ENCODE data around the gene LENG1. TPM values are rescaled to one million over a fixed set of nuclear protein-coding genes. Genes with fewer than 3 reads are reported as not detected.
A peak's percentile ranks its signal among the peaks of the same experiment; 100 is the strongest.

Gene LENG1
- total and polyA plus RNA-seq, 9 of the 15 experiments (the other 6 are each of a cell fraction or from before 2014, with no cell fraction given) = 0.30 to 10.5 (median 4.7) TPM

DNA sequence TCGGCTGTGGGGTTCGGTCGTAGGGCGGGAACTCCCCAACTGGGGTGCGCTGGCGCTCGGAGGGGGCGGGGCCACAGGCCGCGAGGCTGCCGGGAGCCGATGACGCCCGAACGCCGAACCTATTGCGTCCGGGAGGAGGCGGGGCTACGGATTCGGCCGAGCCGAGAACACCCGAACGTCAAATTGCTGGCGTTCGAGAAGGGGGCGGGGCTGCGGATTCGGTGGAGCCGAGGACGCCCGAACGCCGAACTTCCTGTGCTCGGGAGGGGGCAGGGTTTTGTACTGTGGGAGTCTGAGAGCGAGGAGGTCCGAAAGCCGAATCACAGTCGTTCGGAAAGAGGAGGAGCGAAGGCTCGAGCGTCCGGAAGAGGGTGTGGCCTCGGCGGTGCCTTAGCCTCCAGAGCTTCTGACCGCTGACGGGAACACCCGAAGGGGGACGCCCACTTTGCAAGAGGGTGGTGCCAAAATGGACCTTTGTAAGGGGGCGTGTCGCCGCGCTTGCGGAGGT, 31.0 kb upstream of the LENG1 start (continued):
- TF ChIP-seq, protein P1, sequence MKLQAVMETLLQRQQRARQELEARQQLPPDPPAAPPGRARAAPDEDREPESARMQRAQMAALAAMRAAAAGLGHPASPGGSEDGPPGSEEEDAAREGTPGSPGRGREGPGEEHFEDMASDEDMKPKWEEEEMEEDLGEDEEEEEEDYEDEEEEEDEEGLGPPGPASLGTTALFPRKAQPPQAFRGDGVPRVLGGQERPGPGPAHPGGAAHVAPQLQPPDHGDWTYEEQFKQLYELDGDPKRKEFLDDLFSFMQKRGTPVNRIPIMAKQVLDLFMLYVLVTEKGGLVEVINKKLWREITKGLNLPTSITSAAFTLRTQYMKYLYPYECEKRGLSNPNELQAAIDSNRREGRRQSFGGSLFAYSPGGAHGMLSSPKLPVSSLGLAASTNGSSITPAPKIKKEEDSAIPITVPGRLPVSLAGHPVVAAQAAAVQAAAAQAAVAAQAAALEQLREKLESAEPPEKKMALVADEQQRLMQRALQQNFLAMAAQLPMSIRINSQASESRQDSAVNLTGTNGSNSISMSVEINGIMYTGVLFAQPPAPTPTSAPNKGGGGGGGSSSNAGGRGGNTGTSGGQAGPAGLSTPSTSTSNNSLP (IDR thresholded peaks at IDR 0.05; ENCODE audit: borderline replicate concordance, low read depth, low read length) = no peak
- TF ChIP-seq SOX6 (IDR thresholded peaks at IDR 0.05) (no peak), NRF1 (conservative IDR thresholded peaks at IDR 0.05 in 1 of 2, IDR thresholded peaks at IDR 0.05 in 1 of 2) (peak in 1 of 2 experiments; percentile 84), KLF13 (tag; IDR thresholded peaks at IDR 0.05; ENCODE audit: borderline replicate concordance, low read depth) (peak; percentile 98; the same call in 1 of the 2 replicates), PYGO2 (tag; IDR thresholded peaks at IDR 0.05) (no peak), LCOR (CRISPR knock-in tag; IDR thresholded peaks at IDR 0.05) (peak; percentile 24; the same call in 1 of the 2 replicates), OTX1 (CRISPR knock-in tag; IDR thresholded peaks at IDR 0.05) (no peak), GABPA (tag; conservative IDR thresholded peaks at IDR 0.05; ENCODE audit: low read depth) (peak; percentile 57), PTTG1 (tag; IDR thresholded peaks at IDR 0.05; ENCODE audit: low read depth) (no peak), ELF4 (CRISPR knock-in tag; IDR thresholded peaks at IDR 0.05) (no peak)
- TF ChIP-seq, protein P2, sequence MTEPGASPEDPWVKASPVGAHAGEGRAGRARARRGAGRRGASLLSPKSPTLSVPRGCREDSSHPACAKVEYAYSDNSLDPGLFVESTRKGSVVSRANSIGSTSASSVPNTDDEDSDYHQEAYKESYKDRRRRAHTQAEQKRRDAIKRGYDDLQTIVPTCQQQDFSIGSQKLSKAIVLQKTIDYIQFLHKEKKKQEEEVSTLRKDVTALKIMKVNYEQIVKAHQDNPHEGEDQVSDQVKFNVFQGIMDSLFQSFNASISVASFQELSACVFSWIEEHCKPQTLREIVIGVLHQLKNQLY (CRISPR knock-in tag; conservative IDR thresholded peaks at IDR 0.05) = no peak
- TF ChIP-seq, protein P3, sequence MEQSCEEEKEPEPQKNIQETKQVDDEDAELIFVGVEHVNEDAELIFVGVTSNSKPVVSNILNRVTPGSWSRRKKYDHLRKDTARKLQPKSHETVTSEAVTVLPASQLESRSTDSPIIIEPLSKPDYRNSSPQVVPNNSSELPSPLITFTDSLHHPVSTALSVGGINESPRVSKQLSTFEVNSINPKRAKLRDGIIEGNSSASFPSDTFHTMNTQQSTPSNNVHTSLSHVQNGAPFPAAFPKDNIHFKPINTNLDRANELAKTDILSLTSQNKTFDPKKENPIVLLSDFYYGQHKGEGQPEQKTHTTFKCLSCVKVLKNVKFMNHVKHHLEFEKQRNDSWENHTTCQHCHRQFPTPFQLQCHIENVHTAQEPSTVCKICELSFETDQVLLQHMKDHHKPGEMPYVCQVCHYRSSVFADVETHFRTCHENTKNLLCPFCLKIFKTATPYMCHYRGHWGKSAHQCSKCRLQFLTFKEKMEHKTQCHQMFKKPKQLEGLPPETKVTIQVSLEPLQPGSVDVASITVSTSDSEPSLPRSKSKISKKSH (CRISPR knock-in tag; IDR thresholded peaks at IDR 0.05) = no peak
- TF ChIP-seq, protein P4, sequence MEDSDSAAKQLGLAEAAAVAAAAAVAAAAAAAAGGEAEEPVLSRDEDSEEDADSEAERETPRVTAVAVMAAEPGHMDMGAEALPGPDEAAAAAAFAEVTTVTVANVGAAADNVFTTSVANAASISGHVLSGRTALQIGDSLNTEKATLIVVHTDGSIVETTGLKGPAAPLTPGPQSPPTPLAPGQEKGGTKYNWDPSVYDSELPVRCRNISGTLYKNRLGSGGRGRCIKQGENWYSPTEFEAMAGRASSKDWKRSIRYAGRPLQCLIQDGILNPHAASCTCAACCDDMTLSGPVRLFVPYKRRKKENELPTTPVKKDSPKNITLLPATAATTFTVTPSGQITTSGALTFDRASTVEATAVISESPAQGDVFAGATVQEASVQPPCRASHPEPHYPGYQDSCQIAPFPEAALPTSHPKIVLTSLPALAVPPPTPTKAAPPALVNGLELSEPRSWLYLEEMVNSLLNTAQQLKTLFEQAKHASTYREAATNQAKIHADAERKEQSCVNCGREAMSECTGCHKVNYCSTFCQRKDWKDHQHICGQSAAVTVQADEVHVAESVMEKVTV (CRISPR knock-in tag; IDR thresholded peaks at IDR 0.05) = peak; percentile 100
- TF ChIP-seq, protein P5, sequence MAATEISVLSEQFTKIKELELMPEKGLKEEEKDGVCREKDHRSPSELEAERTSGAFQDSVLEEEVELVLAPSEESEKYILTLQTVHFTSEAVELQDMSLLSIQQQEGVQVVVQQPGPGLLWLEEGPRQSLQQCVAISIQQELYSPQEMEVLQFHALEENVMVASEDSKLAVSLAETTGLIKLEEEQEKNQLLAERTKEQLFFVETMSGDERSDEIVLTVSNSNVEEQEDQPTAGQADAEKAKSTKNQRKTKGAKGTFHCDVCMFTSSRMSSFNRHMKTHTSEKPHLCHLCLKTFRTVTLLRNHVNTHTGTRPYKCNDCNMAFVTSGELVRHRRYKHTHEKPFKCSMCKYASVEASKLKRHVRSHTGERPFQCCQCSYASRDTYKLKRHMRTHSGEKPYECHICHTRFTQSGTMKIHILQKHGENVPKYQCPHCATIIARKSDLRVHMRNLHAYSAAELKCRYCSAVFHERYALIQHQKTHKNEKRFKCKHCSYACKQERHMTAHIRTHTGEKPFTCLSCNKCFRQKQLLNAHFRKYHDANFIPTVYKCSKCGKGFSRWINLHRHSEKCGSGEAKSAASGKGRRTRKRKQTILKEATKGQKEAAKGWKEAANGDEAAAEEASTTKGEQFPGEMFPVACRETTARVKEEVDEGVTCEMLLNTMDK (IDR thresholded peaks at IDR 0.05; ENCODE audit: borderline replicate concordance, insufficient read depth, low read depth, low read length, poor library complexity, severe bottlenecking) = no peak
- TF ChIP-seq, protein P6, sequence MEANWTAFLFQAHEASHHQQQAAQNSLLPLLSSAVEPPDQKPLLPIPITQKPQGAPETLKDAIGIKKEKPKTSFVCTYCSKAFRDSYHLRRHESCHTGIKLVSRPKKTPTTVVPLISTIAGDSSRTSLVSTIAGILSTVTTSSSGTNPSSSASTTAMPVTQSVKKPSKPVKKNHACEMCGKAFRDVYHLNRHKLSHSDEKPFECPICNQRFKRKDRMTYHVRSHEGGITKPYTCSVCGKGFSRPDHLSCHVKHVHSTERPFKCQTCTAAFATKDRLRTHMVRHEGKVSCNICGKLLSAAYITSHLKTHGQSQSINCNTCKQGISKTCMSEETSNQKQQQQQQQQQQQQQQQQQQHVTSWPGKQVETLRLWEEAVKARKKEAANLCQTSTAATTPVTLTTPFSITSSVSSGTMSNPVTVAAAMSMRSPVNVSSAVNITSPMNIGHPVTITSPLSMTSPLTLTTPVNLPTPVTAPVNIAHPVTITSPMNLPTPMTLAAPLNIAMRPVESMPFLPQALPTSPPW (CRISPR knock-in tag; IDR thresholded peaks at IDR 0.05) = 0 out of 2 replicates have a peak, but pooled peaks have one; percentile 29
- TF ChIP-seq, protein P7, sequence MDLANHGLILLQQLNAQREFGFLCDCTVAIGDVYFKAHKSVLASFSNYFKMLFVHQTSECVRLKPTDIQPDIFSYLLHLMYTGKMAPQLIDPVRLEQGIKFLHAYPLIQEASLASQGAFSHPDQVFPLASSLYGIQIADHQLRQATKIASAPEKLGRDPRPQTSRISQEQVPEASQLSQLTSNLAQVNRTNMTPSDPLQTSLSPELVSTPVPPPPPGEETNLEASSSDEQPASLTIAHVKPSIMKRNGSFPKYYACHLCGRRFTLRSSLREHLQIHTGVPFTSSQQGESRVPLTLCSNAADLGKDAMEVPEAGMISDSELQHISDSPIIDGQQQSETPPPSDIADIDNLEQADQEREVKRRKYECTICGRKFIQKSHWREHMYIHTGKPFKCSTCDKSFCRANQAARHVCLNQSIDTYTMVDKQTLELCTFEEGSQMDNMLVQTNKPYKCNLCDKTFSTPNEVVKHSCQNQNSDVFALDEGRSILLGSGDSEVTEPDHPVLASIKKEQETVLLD (IDR thresholded peaks at IDR 0.05) = no peak

Measured in K562 (cell line).